Right cardiac atrium (tissue), 5 donors: Measurements from ENCODE around the gene EFCC1. TPM values are rescaled to one million over a fixed set of nuclear protein-coding genes. Genes with fewer than 3 reads are reported as not detected.
A peak's percentile ranks its signal among the peaks of the same experiment; 100 is the strongest.

Experiments
- ATAC-seq, 2 donors: fragments of 200-7000 bp; cut with Tn5 transposase; one replicate each; pipeline versions ENCODE4 v1.8.0 to v1.9.1; 2020; ENCODE audit warnings: moderate library complexity in 2 of 2, mild to moderate bottlenecking in 1 of 2
- DNase-seq, 3 donors: peaks; one replicate each; pipeline ENCODE4 v3.0.0-alpha.2; 2020
- H3K27ac ChIP-seq: one replicate; pipeline ENCODE4 v1.5.1; 2013; ENCODE audit warnings: mild to moderate bottlenecking, low read length, control low read depth, moderate library complexity
- H3K27me3 ChIP-seq: one replicate; pipeline ENCODE4 v1.6.1; 2013; ENCODE audit not compliant: control insufficient read depth, insufficient read depth
- H3K4me1 ChIP-seq: one replicate; pipeline ENCODE4 v1.6.1; 2013; ENCODE audit warnings: low read length; ENCODE audit not compliant: control insufficient read depth, insufficient read depth
- H3K4me3 ChIP-seq: one replicate; pipeline ENCODE4 v1.5.1; 2013; ENCODE audit warnings: low read length, control low read depth
- H3K9me3 ChIP-seq: one replicate; pipeline ENCODE4 v1.6.1; 2013; ENCODE audit warnings: low read length; ENCODE audit not compliant: control insufficient read depth
- WGBS: extraction: QIAGEN DNeasy Blood & Tissue Kit; methylation state at CpG from one replicate; pipeline ENCODE4 v1.1.7; 2013; 5-methylcytosine and 5-hydroxymethylcytosine counted together
- intact Hi-C, 4 donors: fragments of 100-400 bp; cut with DNase I; formaldehyde crosslinking; loops; one replicate each; pipeline versions ENCODE4 v1.11.0 to v1.14.0; 2022 to 2023
- polyA plus RNA-seq: library from polyadenylated mRNA; stranded (reverse); fragments of 200-250 nt; gene quantifications from one replicate; pipeline ENCODE4 v1.2.3, GENCODE V29; 2013
- total RNA-seq, 4 donors: library from RNA; stranded (reverse); fragmentation: NEBNext Ultra II Directional; extraction: Animal tissue kit (Norgen Biotek cat#: 25700); gene quantifications; one replicate each; pipeline ENCODE4 v1.2.1, GENCODE V29; 2021
- donor health status: healthy with polysubstance abuse.
- donor health status: DM: no; HTN: yes; CAD: no.
- donor health status: DM: no; HTN: no; CAD: no.
- donor health status: DM: no; HTN: yes; CAD: no; lungs with severe emphysema.
- donor health status: DM: yes; HTN: yes; CAD: no.

The EFCC1 gene
- total and polyA plus RNA-seq, 5 donors: 0.69 to 1.2 (median 1.1) TPM

DNA sequence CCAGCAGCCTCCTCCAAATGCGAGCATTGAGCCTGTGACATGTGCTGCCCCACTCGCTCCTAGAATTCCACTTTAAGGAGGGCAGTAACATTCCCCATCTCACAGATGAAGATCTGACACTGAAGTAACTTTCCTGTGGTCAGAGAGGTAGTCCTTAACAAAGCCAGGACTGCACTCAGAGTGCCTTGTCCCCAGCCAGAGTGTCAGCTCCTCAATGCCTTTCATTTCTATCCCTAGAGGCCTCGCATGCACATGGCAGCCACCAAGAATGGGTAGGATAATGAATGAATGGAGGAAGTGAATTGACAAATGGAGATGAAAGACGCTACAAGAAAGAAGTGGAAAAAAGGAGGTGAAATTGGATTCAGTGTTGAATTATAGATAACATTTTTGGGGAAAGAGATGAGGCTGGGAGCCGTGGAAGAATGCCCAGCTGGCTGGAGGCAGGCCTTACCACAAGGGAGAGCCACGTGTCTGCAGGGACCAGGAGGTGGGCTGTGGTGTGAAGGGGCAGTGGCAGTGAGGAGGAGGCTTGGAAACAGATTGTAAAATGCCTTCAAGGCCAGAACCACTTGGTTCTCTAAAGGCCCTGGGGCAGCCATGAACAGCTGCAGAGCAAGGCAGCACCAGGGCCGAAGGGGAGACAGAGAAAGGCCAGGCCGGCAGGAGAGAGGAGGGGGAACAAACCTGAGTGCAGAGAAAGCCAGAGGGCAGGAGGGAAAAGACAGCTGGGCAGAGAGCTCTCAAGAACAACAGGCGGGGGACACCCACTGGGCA lies 17.6 kb upstream of the EFCC1 start:
- no peak for DNase-seq
- H3K4me1 ChIP-seq: no peaks in the 10 kb centered on the region
- ATAC-seq: no peak
- no peaks in the 10 kb centered on the region for H3K27me3 ChIP-seq
- WGBS: 86% methylated on average over 9 of the region's 9 CpGs
- intact Hi-C loops: no loop called here
- no peak overlapping the region for H3K27ac ChIP-seq
- H3K9me3 ChIP-seq: no peaks in the 10 kb centered on the region
- H3K4me3 ChIP-seq: no peak overlapping the region

DNA sequence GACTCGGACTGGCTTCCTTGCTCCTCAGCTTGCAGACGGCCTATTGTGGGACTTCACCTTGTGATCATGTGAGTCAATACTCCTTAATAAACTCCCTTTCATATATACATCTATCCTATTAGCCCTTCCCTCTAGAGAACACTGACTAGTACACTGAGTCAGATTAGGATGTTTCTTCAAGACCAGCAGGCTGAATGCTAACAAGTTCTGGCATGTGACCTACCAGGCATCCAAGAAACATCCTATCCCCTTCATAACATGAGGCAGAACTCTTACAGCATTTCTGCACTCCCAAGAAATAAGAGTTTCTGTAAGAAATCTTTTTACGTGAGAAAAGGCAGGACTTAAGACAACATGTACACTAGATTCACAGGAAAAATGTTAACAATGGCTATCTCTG lies 16.5 kb upstream of the EFCC1 start:
- Histone ChIP-seq H3K4me1 (no peaks in the 10 kb centered on the region), H3K27ac (no peak overlapping the region), H3K9me3 (no peaks in the 10 kb centered on the region), H3K27me3 (no peaks in the 10 kb centered on the region), H3K4me3 (no peak overlapping the region)
- intact Hi-C loops: no loop called here
- ATAC-seq (no peak), DNase-seq (no peak)
- 90% methylated on average over 3 of the region's 3 CpGs for WGBS

DNA sequence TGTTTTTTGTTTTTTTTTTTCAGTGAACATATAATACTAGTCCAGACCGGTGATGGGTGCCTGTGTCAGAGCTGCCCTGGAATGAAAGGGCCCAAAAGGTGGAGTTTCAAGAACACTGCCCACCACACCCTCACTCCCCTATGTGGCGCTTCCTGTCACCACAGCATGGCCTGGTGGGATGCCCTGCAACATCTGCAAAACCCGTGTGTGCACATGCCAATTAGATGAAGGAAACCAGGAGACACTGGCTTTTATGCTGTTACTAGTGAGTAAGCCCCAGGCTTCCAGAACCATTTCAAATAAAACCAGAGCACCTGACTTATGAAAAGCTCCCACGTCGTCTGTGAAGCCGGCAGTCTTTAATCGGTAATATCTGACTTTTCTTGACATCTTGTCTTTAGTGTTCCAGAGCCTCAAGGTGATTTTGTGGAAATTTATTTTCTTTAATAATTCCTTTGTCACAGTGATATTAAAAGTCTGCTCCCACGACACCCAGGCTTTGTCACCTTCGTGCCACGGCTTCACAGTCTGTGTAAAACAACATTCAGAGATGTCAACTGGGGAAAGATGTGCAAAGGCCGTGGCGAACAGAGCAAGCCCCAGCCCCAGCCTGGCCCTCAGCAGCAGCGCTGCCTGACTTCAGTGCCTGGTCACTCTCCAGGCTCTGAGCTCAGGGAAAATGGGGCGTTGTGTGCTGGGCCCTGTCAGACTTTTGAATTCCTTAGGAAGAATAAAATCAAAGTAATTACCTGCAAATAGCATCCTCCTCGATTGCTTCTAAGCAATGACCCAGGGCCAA lies 13.6 kb upstream of the EFCC1 start:
- ATAC-seq (no peak), DNase-seq (no peak)
- Histone ChIP-seq H3K27me3 (no peaks in the 10 kb centered on the region), H3K9me3 (no peaks in the 10 kb centered on the region), H3K27ac (no peak overlapping the region), H3K4me3 (no peak overlapping the region), H3K4me1 (no peaks in the 10 kb centered on the region)
- WGBS: 89% methylated on average over 15 of the region's 15 CpGs
- intact Hi-C loops: no loop called here

DNA sequence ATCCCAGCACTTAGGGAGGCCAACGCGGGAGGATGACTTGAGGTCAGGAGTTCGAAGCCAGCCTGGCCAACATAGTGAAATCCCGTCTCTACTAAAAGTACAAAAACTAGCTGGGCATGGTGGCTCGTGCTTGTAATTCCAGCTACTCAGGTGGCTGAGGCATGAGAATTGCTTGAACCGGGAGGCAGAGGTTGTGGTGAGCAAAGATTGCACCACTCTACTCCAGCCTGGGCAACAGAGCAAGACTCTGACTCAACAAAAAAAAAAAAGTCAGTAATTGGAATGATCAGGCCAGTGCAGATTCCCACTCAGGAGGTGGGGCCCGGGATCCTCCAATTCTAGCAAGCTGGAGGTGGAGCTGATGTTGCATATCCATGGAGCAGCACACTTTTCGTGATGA lies 12.8 kb upstream of the EFCC1 start:
- no peaks in the 10 kb centered on the region for H3K9me3 ChIP-seq
- H3K4me3 ChIP-seq: no peak overlapping the region
- no peaks in the 10 kb centered on the region for H3K4me1 ChIP-seq
- 91% methylated on average over 8 of the region's 8 CpGs for WGBS
- no peak overlapping the region for H3K27ac ChIP-seq
- intact Hi-C loops: no loop called here
- DNase-seq (no peak), ATAC-seq (no peak)
- no peaks in the 10 kb centered on the region for H3K27me3 ChIP-seq

DNA sequence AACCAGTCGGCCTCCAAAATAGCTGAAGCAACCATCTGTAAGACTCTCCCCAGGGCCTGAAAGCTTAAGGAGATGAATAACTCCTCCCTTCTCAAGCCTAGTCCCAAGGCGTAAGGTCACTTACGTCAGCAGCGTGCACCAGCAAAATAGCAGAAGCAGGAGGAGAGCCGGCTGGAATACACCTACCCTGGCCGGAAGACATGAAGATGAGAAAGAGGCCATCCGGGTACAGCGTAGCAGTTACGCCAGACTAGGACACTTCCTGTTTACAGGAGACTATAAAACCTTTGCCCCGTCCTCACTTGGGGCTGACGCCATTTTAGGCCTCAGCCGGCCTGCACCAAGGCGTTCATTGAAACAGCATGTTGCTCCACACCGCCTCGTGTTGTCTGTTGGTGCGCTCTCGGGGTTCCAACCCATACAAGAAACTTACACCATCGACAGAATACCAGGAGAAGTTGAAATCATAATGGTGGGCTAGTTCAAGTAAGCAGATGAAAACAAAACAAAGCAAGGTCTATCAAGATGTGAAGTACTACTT lies 9.7 kb upstream of the EFCC1 start:
- ATAC-seq (no peak), DNase-seq (no peak)
- no peak overlapping the region for H3K27ac ChIP-seq
- no peaks in the 10 kb centered on the region for H3K9me3 ChIP-seq
- 89% methylated on average over 18 of the region's 18 CpGs for WGBS
- intact Hi-C loops: no loop called here
- H3K4me1 ChIP-seq: no peaks in the 10 kb centered on the region
- no peak overlapping the region for H3K4me3 ChIP-seq
- H3K27me3 ChIP-seq: no peaks in the 10 kb centered on the region

DNA sequence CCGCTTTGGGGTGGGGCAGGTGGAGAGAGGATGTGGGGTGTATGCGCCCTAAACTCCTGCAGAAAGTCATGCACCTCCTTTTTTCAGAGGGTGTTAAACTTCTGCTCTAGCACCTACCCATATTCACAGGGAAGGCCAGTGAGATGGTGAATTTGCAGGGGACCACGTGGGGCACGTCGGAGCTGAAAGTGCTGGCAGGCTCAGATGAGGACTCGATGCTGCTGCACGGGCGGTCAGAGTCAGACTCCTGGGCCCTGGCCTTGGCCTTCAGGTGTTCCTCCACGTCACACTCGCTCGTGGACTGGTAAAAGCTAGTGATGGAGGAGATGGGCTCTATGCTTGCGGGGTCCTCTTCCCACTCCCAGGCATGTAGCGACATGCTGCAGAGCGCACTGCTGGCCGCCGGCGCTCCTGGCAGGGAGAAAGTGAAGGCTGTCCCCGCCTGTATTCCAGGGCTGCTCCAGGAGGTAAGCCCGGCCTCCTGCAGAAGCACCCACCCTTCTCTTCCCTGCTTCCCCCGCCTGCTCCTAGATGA lies 8.1 kb upstream of the EFCC1 start:
- no peak for DNase-seq
- no peaks in the 10 kb centered on the region for H3K27me3 ChIP-seq
- H3K27ac ChIP-seq: no peak overlapping the region
- no peaks in the 10 kb centered on the region for H3K9me3 ChIP-seq
- H3K4me3 ChIP-seq: no peak overlapping the region
- peak in 1 of 2 donors; percentile 9 for ATAC-seq
- intact Hi-C loops: no loop called here
- H3K4me1 ChIP-seq: no peaks in the 10 kb centered on the region
- 63% methylated on average over 20 of the region's 20 CpGs for WGBS

DNA sequence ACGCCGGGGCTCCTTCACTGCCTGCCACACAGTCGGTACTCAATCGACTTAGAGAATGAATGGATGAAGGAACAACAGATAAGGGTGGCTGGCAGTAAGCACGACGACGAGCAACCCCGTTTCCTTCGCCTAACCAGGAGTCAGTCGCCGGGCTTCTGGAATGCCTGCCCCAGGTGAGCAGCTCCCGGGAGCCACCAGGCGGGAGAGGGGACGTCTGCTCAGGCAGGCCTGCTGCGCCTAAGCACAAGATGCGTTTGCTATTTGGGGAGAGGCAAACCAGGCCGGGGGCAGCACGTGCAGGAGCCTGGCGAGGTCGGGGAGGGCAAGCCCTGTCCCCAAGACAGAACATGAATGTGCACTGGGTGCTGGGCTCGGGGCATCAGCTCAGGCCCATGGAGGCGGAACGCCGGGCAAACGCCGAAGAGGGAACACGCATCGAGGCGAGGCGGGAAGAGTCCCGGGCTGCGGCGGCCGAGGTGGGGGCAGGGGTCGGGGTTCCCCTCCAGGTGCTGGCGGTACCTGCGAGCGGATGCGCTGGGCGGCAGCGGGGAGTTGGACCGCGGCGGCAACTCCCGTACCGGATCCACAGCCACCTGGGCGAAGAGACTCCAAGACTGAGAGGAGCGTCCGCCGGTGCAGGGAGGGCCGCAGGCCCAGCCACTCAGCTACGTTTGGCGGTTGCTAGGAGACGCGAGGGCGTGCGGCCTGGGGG lies 7.5 kb upstream of the EFCC1 start, which contains the start of gene CFAP92:
Gene CFAP92 (minus strand): TSS at position 616 of the 712 bp plus-strand sequence. CDS start 772 bp downstream, outside the sequence.
- ATAC-seq (peak; percentile 98 to 99), DNase-seq (peak; percentile 89 to 95 (median 95))
- Histone ChIP-seq H3K4me3 (peak within 1 kb of the TSS; percentile 34), H3K27me3 (no peaks in the 10 kb centered on the region), H3K4me1 (no peaks in the 10 kb centered on the region), H3K27ac (no peak within 1 kb of the TSS), H3K9me3 (no peaks in the 10 kb centered on the region)
- 11% methylated on average over 57 of the region's 57 CpGs for WGBS
- intact Hi-C loops: no loop called here

DNA sequence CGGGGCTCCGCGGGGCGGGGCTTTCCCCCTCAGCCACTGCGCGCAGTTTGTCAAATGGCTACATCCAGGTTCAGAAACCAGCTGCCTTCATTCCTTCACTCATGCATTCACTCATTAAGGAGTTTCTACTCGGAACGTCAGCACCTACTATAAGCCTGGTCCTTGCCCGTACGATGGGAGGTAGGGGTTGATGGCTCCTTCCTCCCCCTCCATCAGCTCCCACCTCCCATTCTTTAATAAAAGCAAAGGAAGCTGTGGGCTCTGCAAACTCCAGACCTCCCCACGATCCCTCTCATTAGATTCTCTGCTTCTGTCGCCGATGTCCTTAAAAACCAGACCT lies 7.0 kb upstream of the EFCC1 start:
- no peaks in the 10 kb centered on the region for H3K27me3 ChIP-seq
- no peak for DNase-seq
- peak overlapping the region; percentile 34 for H3K4me3 ChIP-seq
- no peak for ATAC-seq
- H3K4me1 ChIP-seq: no peaks in the 10 kb centered on the region
- intact Hi-C loops: no loop called here
- H3K9me3 ChIP-seq: no peaks in the 10 kb centered on the region
- no peak overlapping the region for H3K27ac ChIP-seq
- WGBS: 3% methylated on average over 13 of the region's 13 CpGs

DNA sequence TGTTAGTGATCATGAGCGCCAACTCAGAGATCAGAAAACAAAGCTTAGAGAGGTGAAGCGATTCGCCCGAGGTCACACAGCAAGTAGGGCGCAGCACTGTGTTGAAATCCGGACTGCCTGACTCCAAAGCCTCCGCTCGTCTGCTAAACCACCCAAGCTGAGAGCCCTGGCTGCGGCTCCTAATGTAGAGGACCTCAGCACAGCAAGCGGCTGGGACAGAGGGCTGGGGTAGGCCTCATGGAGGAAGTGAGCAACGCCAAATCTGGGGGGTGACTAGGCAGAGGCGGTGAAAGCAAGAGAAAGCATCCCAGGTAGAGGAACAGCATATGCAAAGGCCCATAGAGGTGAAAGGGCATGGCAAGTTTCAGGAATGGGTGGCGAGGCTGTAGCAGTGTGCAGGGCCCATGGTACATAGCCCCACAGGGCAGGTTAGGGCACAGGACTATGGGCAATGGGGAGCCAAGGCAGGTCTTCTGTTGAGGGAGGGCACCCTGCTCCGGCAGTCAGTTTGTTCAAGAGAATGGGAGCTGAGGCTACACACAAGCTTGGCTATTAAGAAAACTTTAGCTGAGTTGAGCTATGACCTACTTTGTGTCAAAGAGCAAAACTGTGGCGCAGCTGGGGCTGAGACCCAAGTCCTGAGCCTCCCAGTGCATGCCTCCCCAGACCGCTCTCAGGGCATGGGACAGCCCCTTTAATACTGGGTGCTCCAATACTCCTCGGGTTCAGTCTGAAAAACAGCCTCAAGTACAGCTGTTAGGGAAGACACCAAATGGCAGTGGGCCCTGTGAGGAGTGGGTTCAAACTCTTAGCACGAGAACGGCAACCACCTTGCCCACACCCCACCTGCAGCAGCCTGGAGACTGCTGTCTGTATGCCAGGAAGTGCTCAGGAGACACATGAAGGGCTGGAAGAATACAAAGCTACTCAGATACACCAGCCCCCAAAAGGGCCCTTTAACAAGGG lies 6.2 kb upstream of the EFCC1 start:
- Histone ChIP-seq H3K9me3 (no peaks in the 10 kb centered on the region), H3K27ac (no peak overlapping the region), H3K4me3 (peak overlapping the region; percentile 34), H3K4me1 (no peaks in the 10 kb centered on the region), H3K27me3 (no peaks in the 10 kb centered on the region)
- intact Hi-C loops: no loop called here
- no peak for DNase-seq
- no peak for ATAC-seq
- 82% methylated on average over 19 of the region's 19 CpGs for WGBS

DNA sequence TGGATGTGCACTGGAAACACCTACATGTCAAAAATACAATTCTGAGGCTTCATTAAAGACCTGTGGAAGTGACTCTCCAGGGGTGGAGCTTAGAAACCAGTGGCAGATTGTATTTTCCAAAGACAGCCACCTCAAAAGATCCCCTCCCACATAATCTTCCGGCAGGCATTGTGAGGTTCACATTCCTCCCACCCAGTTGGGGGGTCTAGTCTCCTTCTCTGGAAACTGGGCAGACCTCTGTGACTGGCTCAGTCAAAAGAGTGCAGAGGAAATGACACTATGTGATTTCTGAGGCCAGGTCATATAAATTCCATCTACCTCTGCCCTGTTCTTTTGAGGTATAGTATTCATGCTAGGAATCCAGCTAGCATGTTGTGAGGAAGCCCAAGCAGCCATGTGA lies 5.4 kb upstream of the EFCC1 start:
- intact Hi-C loops: no loop called here
- DNase-seq (no peak), ATAC-seq (no peak)
- H3K27ac ChIP-seq: no peak overlapping the region
- no peaks in the 10 kb centered on the region for H3K4me1 ChIP-seq
- H3K27me3 ChIP-seq: no peaks in the 10 kb centered on the region
- no peak overlapping the region for H3K4me3 ChIP-seq
- 95% methylated on average over 1 of the region's 1 CpG for WGBS
- no peaks in the 10 kb centered on the region for H3K9me3 ChIP-seq
